GM11168 (cell line): ENCODE results near the gene KRTAP13-2.

Experiments used
- in situ Hi-C: fragments of 300-500 bp; cut with MboI; formaldehyde crosslinking; loops from one replicate; pipeline ENCODE4 v1.12.0; 2022; ENCODE audit warnings: low sequenced_read_pairs; ENCODE audit not compliant: unreplicated experiment

KRTAP13-2 gene

DNA sequence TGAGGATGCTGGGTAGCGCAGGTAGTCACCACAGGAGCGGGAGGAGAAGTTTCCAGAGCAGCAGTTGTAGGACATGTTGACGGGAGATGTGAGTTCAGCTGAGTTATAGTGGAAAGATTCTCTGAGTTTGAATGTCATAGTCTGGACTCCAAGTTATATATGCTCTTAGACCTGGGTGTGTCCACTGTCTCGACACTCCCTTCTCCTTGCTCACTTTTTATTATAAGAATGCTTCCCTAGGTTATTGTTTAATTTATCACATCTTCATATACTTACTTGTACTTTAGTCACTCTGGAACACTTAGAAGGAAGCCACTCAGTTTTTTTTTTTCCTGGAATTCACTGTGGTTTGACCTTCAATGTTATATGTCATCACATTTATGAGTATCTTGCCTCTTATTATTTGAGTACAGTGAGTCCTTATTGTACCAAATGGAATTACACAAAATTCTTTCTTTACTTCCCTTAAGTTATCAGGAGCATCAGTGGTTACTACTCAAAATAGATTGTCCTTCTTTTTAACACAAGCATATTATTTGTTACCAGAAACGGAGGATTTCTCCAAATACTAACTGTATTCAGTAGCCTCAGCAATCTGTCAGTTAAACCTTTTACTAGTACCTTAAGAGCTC lies at the start of gene KRTAP13-2:
KRTAP13-2 (minus strand) TSS at position 133 of the 632 bp plus-strand sequence; CDS start at position 75, 58 bp downstream.
- in situ Hi-C loops: no loop called here

- in situ Hi-C loops: no loop called here
Measured at GRCh38 chr21:30415993-30416392, 43.9 kb upstream of the KRTAP13-2 start.

GRCh38 chr21:30408782-30409494 lies 36.9 kb upstream of the KRTAP13-2 start:
- in situ Hi-C loops: no loop called here

DNA sequence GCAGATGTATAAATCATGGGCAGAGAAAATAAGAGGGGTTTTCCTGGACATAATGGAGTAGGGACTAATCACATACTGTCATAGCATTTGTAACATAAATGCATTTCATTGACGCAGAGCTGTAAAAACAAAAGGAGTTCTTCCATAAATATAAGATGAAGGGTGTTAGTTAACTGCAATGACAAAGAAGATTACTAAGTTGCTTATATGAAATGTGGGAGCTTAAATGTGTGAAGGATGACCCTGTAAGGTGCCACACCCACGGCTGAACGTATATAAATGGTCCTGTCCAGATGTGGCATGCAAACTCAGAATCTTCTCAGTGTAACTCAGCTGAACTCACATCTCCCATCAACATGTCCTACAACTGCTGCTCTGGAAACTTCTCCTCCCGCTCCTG lies 23.7 kb upstream of the KRTAP13-2 start, which contains the start of gene KRTAP13-1:
KRTAP13-1 (plus strand) TSS at position 301 of the 400 bp plus-strand sequence; CDS start at position 357, 56 bp downstream.
- in situ Hi-C loops: no loop called here

GRCh38 chr21:30391492-30392025 lies 19.5 kb upstream of the KRTAP13-2 start:
- in situ Hi-C loops: no loop called here

DNA sequence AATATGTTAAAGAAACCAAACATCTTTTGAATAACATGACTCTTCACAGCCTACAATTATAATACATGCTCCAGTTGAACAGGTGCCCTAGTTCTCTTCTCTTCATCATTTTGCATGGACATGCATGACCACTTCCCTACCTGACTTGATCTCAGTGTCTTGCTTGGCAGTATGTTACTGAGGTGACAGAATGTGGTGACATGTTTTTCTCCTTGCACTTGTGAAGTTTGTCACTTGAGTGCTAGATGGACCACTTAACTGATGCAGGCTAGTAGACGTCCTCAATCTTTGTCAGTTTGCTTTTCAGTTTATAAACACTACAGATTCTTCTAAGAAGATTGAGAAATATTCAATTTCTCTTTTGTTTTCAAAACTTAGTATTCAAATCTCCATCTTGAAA lies 10.1 kb upstream of the KRTAP13-2 start:
- in situ Hi-C loops: no loop called here

DNA sequence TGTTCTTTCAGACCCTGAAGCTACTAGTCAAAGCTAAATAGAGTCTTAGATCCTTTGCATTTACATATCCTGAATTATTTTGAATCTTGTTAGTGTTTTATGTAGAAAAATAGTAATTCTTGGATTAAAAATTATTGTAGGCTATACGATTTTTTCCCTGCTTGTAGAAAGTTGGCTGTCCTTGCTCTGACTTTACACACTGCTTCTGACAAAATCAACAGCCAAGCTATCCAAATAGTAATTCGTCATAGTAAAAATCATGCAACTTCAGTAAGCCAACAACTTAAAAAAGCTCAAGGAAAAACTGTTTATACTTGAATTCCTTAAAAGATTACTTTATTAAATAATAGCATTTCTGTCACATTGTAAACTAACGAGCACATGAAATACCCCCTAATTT lies 16.2 kb downstream of the KRTAP13-2 start:
- in situ Hi-C loops: no loop called here

- in situ Hi-C loops: no loop called here
Measured at GRCh38 chr21:30354308-30355005, 17.6 kb downstream of the KRTAP13-2 start.

GRCh38 chr21:30351534-30351933 lies 20.5 kb downstream of the KRTAP13-2 start:
- in situ Hi-C loops: no loop called here

DNA sequence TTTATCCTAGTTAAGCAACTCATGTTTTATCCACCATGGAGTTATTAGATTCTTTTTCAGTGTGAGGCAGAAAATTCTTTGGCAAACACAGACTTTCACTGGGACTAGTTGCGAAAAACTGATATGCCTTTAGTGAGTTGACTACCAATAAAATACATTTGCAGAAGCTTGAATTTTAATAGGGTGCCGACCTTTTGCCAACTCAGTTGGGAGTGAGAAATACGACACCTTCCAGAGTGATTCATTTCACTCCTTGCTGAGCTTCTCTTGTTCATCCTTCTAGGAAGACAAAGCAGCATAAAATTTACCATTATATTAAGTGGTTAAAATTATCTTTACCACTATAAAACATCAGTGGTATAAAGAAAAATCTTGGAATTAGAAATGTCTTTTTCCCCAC lies 22.5 kb downstream of the KRTAP13-2 start:
- in situ Hi-C loops: no loop called here

DNA sequence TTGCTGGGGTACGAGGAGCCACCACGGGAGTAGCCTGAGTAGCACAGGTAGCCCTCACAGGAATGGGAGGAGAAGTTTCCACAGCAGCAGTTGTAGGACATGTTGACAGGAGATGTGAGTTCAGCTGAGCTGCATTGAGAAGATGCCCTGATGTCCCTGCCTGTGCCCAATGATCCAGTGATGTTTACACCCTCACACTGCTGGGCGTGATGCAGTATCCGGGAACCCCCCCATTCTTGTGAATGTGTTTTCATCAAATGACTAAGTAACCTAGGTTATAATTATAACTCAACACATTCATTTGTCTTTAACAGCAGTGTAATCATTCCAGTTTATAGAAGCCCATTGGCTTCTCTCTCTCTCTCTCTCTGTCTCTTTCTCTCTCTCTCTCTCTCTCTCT lies 23.6 kb downstream of the KRTAP13-2 start, which contains the start of gene KRTAP23-1:
KRTAP23-1 (minus strand) TSS at position 101 of the 400 bp plus-strand sequence; CDS start at position 101, 0 bp downstream.
- in situ Hi-C loops: no loop called here

- in situ Hi-C loops: no loop called here
Measured at GRCh38 chr21:30345014-30345413, 27.1 kb downstream of the KRTAP13-2 start.

GRCh38 chr21:30340714-30341573 lies 31.1 kb downstream of the KRTAP13-2 start:
- in situ Hi-C loops: no loop called here

DNA sequence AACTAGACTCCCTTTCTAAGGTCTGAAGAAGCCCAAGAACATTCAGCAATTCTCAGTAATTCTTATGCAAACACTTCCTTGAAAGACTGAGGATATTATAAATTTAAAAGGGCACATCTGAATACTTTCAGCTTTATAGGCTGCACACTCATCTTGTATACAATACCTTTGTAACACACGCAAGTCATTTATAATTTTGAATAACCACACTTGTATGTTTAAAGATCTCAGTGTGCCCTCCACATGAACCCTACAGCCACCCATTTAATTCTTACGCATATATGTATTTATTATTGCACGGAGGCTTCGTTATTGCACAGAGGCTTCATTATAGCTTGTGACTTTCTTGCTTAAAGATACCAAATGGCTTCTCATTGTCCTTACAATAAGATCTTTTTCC lies 33.4 kb downstream of the KRTAP13-2 start:
- in situ Hi-C loops: no loop called here

GRCh38 chr21:30337772-30338171 lies 34.3 kb downstream of the KRTAP13-2 start:
- in situ Hi-C loops: no loop called here

- in situ Hi-C loops: no loop called here
Measured at GRCh38 chr21:30337276-30337744, 34.8 kb downstream of the KRTAP13-2 start, which contains the start of gene KRTAP27-1. Gene KRTAP27-1 (minus strand): TSS chr21:30337694. CDS start chr21:30337668, 26 bp downstream.

- in situ Hi-C loops: no loop called here
Measured at GRCh38 chr21:30336596-30336995, 35.5 kb downstream of the KRTAP13-2 start.

GRCh38 chr21:30333736-30334135 lies 38.3 kb downstream of the KRTAP13-2 start:
- in situ Hi-C loops: no loop called here

DNA sequence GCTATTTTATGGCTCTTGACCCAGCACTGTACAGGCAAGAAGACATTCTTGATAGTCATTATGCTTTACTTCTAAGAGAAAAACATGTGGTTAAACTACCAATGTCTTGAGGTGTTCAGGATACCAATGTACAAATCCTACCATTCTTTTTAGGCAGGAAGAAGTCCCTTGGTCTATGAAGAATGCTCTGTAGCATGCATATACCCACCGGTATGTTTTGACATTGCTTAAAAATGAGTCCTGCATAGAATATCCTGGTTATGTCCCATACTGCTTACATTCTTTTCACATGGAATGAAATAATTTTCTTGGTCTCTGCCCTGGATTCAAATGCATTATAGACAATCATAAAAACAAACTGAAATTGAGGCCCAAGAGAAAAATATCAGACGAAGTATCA lies 39.4 kb downstream of the KRTAP13-2 start:
- in situ Hi-C loops: no loop called here
